Measurements from ENCODE around the gene MAPKAP1. TPM values are rescaled to one million over a fixed set of nuclear protein-coding genes. Genes with fewer than 3 reads are reported as not detected.
A peak's percentile ranks its signal among the peaks of the same experiment; 100 is the strongest.

MAPKAP1 gene
- polyA plus RNA-seq, 1 donor from 2014 or later, result 57.5 TPM

GRCh38 chr9:125475385-125475784 lies 231.6 kb downstream of the MAPKAP1 start:
- no peak overlapping the region for H3K4me2 ChIP-seq (ENCODE audit: low read length)
- H3K9ac ChIP-seq (ENCODE audit: low read length), result no peak overlapping the region
- no peak overlapping the region for H3K4me3 ChIP-seq (ENCODE audit: low read length)
- TF ChIP-seq EP300 (conservative IDR thresholded peaks at IDR 0.05; ENCODE audit: poor library complexity, severe bottlenecking) (no peak), CTCF (IDR thresholded peaks at IDR 0.05; ENCODE audit: poor library complexity, severe bottlenecking) (no peak), TAF1 (IDR thresholded peaks at IDR 0.05; ENCODE audit: low read depth) (no peak), RAD21 (conservative IDR thresholded peaks at IDR 0.05) (no peak), POLR2AphosphoS5 (IDR thresholded peaks at IDR 0.05) (no peak), EZH2 (IDR thresholded peaks at IDR 0.05; ENCODE audit: borderline replicate concordance, insufficient read depth, low read length, poor library complexity, severe bottlenecking) (no peak), REST (IDR thresholded peaks at IDR 0.05; ENCODE audit: borderline replicate concordance) (no peak), MXI1 (conservative IDR thresholded peaks at IDR 0.05; ENCODE audit: poor library complexity, severe bottlenecking) (no peak), SMC3 (conservative IDR thresholded peaks at IDR 0.05; ENCODE audit: poor library complexity) (no peak)
- H3F3A ChIP-seq (ENCODE audit: insufficient read depth, low read length, poor library complexity, severe bottlenecking), result no peaks in the 10 kb centered on the region
- no peaks in the 10 kb centered on the region for H3K27me3 ChIP-seq (ENCODE audit: insufficient read depth, low read depth, low read length)
- H3K79me2 ChIP-seq (replicated peaks; ENCODE audit: insufficient read depth, low read length), result no peaks in the 10 kb centered on the region
- no peaks in the 10 kb centered on the region for H4K20me1 ChIP-seq (ENCODE audit: insufficient read depth)
- no peak overlapping the region for H2AFZ ChIP-seq (ENCODE audit: low read depth, low read length)
- no peaks in the 10 kb centered on the region for H3K9me3 ChIP-seq (ENCODE audit: low read length)
- H3K36me3 ChIP-seq (ENCODE audit: insufficient read depth, low read length), result no peaks in the 10 kb centered on the region
- no peaks in the 10 kb centered on the region for H3K9me2 ChIP-seq (ENCODE audit: insufficient read depth, low read length)
- no peak overlapping the region for H3K27ac ChIP-seq (ENCODE audit: low read length)

- no peak for TF ChIP-seq REST (IDR thresholded peaks at IDR 0.05; ENCODE audit: borderline replicate concordance)
- TF ChIP-seq EZH2 (IDR thresholded peaks at IDR 0.05; ENCODE audit: borderline replicate concordance, insufficient read depth, low read length, poor library complexity, severe bottlenecking), result no peak
- TF ChIP-seq POLR2AphosphoS5 (IDR thresholded peaks at IDR 0.05), result peak; percentile 54
- peak; percentile 55 for TF ChIP-seq EP300 (conservative IDR thresholded peaks at IDR 0.05; ENCODE audit: poor library complexity, severe bottlenecking)
- no peak overlapping the region for H3K4me2 ChIP-seq (ENCODE audit: low read length)
- no peaks in the 10 kb centered on the region for H4K20me1 ChIP-seq (ENCODE audit: insufficient read depth)
- no peaks in the 10 kb centered on the region for H3K27me3 ChIP-seq (ENCODE audit: insufficient read depth, low read depth, low read length)
- H3K27ac ChIP-seq (ENCODE audit: low read length), result no peak overlapping the region
- H3K9ac ChIP-seq (ENCODE audit: low read length), result no peak overlapping the region
- no peak overlapping the region for H3K4me3 ChIP-seq (ENCODE audit: low read length)
- H3K36me3 ChIP-seq (ENCODE audit: insufficient read depth, low read length), result no peaks in the 10 kb centered on the region
- no peaks in the 10 kb centered on the region for H3F3A ChIP-seq (ENCODE audit: insufficient read depth, low read length, poor library complexity, severe bottlenecking)
- H3K9me2 ChIP-seq (ENCODE audit: insufficient read depth, low read length), result no peaks in the 10 kb centered on the region
- no peak overlapping the region for H2AFZ ChIP-seq (ENCODE audit: low read depth, low read length)
- H3K79me2 ChIP-seq (replicated peaks; ENCODE audit: insufficient read depth, low read length), result no peaks in the 10 kb centered on the region
- H3K9me3 ChIP-seq (ENCODE audit: low read length), result no peaks in the 10 kb centered on the region
Observed at GRCh38 chr9:125472926-125473701, 233.9 kb downstream of the MAPKAP1 start.
